Glutamatergic neuron (in vitro differentiated cells): Measurements from ENCODE around the gene GRAMD1A. TPM values are rescaled to one million over a fixed set of nuclear protein-coding genes. Genes with fewer than 3 reads are reported as not detected.
A peak's percentile ranks its signal among the peaks of the same experiment; 100 is the strongest.
"Not testable (repeated sequence)": the region's sequence is repeated elsewhere in the genome, so short reads cannot be mapped to it uniquely, and the experiment has no call there.

Source experiments
- DNase-seq: peaks from one replicate; pipeline ENCODE4 v3.0.0; 2022
- H3K27ac Mint-ChIP-seq: one replicate; pipeline ENCODE4 v1.8.0; 2020; ENCODE audit warnings: mild to moderate bottlenecking, mixed read lengths, inconsistent platforms; ENCODE audit not compliant: unreplicated experiment
- H3K27me3 Mint-ChIP-seq: one replicate; pipeline ENCODE4 v1.8.0; 2020; ENCODE audit warnings: mild to moderate bottlenecking, moderate library complexity, mixed read lengths, inconsistent platforms; ENCODE audit not compliant: unreplicated experiment
- H3K36me3 Mint-ChIP-seq: one replicate; pipeline ENCODE4 v1.8.0; 2020; ENCODE audit warnings: mild to moderate bottlenecking, mixed read lengths, inconsistent platforms; ENCODE audit not compliant: unreplicated experiment
- H3K4me1 Mint-ChIP-seq: one replicate; pipeline ENCODE4 v1.8.0; 2020; ENCODE audit warnings: mild to moderate bottlenecking, low read depth, mixed read lengths, inconsistent platforms; ENCODE audit not compliant: unreplicated experiment
- H3K4me3 Mint-ChIP-seq: one replicate; pipeline ENCODE4 v1.8.0; 2020; ENCODE audit warnings: mild to moderate bottlenecking, mixed read lengths, inconsistent platforms; ENCODE audit not compliant: unreplicated experiment
- H3K9me3 Mint-ChIP-seq: one replicate; pipeline ENCODE4 v1.8.0; 2020; ENCODE audit warnings: mild to moderate bottlenecking, moderate library complexity, mixed read lengths, inconsistent platforms; ENCODE audit not compliant: unreplicated experiment
- CTCF ChIP-seq: fragments of 200-600 bp; sonication (generic); IDR thresholded peaks from one replicate; pipeline ENCODE4 v1.5.0; 2021; ENCODE audit not compliant: partially characterized antibody, unreplicated experiment
- total RNA-seq: library from RNA; stranded (reverse); fragmentation: NEBNext Ultra II Directional; extraction: Animal tissue kit (Norgen Biotek cat#: 25700); gene quantifications from one replicate; pipeline ENCODE4 v1.2.1, GENCODE V29; 2021; ENCODE audit not compliant: unreplicated experiment

GRAMD1A gene
- total RNA-seq, 1 donor from 2014 or later, result 220 TPM

- peaks cover 15% of the 10 kb centered on the region for H3K27me3 Mint-ChIP-seq
Observed at GRCh38 chr19:35027851-35028599, 27.9 kb downstream of the GRAMD1A start.

GRCh38 chr19:35028600-35028885 lies 28.4 kb downstream of the GRAMD1A start:
- H3K36me3 Mint-ChIP-seq, DNase-seq, H3K27ac Mint-ChIP-seq, H3K4me3 Mint-ChIP-seq: not testable (repeated sequence)
- Mint-ChIP-seq H3K27me3 (peaks cover 18% of the 10 kb centered on the region), H3K9me3 (peaks cover 14% of the 10 kb centered on the region), H3K4me1 (peaks cover 20% of the 10 kb centered on the region)

More at GRCh38 chr19:35027851-35028599, 27.9 kb downstream of the GRAMD1A start:
- no peak for DNase-seq
- peaks cover 15% of the 10 kb centered on the region for H3K4me1 Mint-ChIP-seq
- TF ChIP-seq CTCF, result no peak
- H3K36me3 Mint-ChIP-seq, result peaks cover 5% of the 10 kb centered on the region
- H3K4me3 Mint-ChIP-seq, result no peak overlapping the region
- no peak overlapping the region for H3K27ac Mint-ChIP-seq
- peaks cover 14% of the 10 kb centered on the region for H3K9me3 Mint-ChIP-seq

- H3K9me3 Mint-ChIP-seq, result peaks cover 14% of the 10 kb centered on the region
- not testable (repeated sequence) for H3K27ac Mint-ChIP-seq, DNase-seq, H3K36me3 Mint-ChIP-seq
- peak overlapping the region; percentile 49 for H3K4me3 Mint-ChIP-seq
- peaks cover 17% of the 10 kb centered on the region for H3K27me3 Mint-ChIP-seq
- H3K4me1 Mint-ChIP-seq, result peaks cover 25% of the 10 kb centered on the region
Observed at GRCh38 chr19:35029275-35029736, 29.2 kb downstream of the GRAMD1A start.

GRCh38 chr19:35029737-35030256 lies 29.7 kb downstream of the GRAMD1A start:
- H3K4me1 Mint-ChIP-seq, result peaks cover 26% of the 10 kb centered on the region
- no peak overlapping the region for H3K27ac Mint-ChIP-seq
- H3K27me3 Mint-ChIP-seq, result peaks cover 15% of the 10 kb centered on the region
- TF ChIP-seq CTCF, result no peak
- no peak for DNase-seq
- H3K36me3 Mint-ChIP-seq, result peaks cover 5% of the 10 kb centered on the region
- no peak overlapping the region for H3K4me3 Mint-ChIP-seq
- peaks cover 14% of the 10 kb centered on the region for H3K9me3 Mint-ChIP-seq

GRCh38 chr19:35030257-35031071 lies 30.3 kb downstream of the GRAMD1A start, which contains the start of gene SCN1B:
Gene SCN1B, plus strand, starts transcription at chr19:35030470. Its CDS starts 351 bp downstream, at chr19:35030821.
- DNase-seq, result peak; percentile 82
- H3K27ac Mint-ChIP-seq, result peak within 1 kb of the TSS; percentile 76
- H3K4me1 Mint-ChIP-seq, result peaks cover 26% of the 10 kb centered on the region
- H3K4me3 Mint-ChIP-seq, result peak within 1 kb of the TSS; percentile 95
- H3K9me3 Mint-ChIP-seq, result peaks cover 14% of the 10 kb centered on the region
- peaks cover 5% of the 10 kb centered on the region for H3K36me3 Mint-ChIP-seq
- peaks cover 15% of the 10 kb centered on the region for H3K27me3 Mint-ChIP-seq
- TF ChIP-seq CTCF, result no peak
